K562 (cell line): ENCODE data around the gene RBFOX2. TPM values are rescaled to one million over a fixed set of nuclear protein-coding genes. Genes with fewer than 3 reads are reported as not detected.

Experiments used
- ATAC-seq: fragments of 200-7000 bp; cut with Tn5 transposase; 3 replicates; pipeline ENCODE4 v1.9.1; 2020; ENCODE audit warnings: moderate library complexity
- BruUV-seq: library from RNA; stranded (reverse); fragments of 400-500 nt; replicated peaks from 2 replicates; lab custom pipeline; 2021; lab: Mats Ljungman, UMichigan
- CTCF ChIA-PET: fragments of 300-600 bp; formaldehyde crosslinking; extraction: SDS; loops from one replicate; lab custom pipeline; 2021; ENCODE audit warnings: low intra/inter-chr PET ratio; lab: Yijun Ruan, JAX
- POLR2A ChIA-PET: fragments of 300-600, 350-650 bp; sonication (Branson Sonifier 250); formaldehyde crosslinking; extraction: SDS; loops from one replicate; lab custom pipeline; 2021; ENCODE audit warnings: antibody characterized with exemption, inconsistent platforms; lab: Yijun Ruan, JAX
- DNase-seq, 4 experiments: peaks; one replicate each; pipeline versions ENCODE4 v3.0.0 to v3.0.0-alpha.2; 2011 to 2018; ENCODE audit warnings: low spot score in 3 of 4, mixed read lengths in 3 of 4; ENCODE audit errors: extremely low read depth in 1 of 4
- FAIRE-seq: peaks from 2 replicates; lab custom pipeline; 2011; peaks lifted over from hg19 to GRCh38; lab: Jason Lieb, UNC
- H2AFZ ChIP-seq: 2 replicates; pipeline ENCODE4 v1.6.0; 2011; ENCODE audit warnings: low read depth, low read length, control low read depth, inconsistent platforms
- H3K27ac ChIP-seq: fragments of 200-600 bp; 3 replicates; pipeline ENCODE4 v1.8.0; 2011; ENCODE audit warnings: low read depth, mild to moderate bottlenecking, control low read depth, inconsistent platforms, low read length, moderate library complexity, mixed read lengths; ENCODE audit errors: extremely low read depth
- H3K27me3 ChIP-seq, 2 experiments: fragments of 300-600 bp in 1 of 2; 2 replicates in 1 of 2; 3 replicates in 1 of 2; pipeline versions ENCODE4 v1.6.0 to v1.8.0; 2011; ENCODE audit warnings: inconsistent platforms in 2 of 2, low read length in 2 of 2, mild to moderate bottlenecking in 1 of 2, mixed read lengths in 1 of 2, moderate library complexity in 1 of 2; ENCODE audit not compliant: control insufficient read depth in 2 of 2, insufficient read depth in 2 of 2
- H3K36me3 ChIP-seq: fragments of 300-600 bp; 3 replicates; pipeline ENCODE4 v1.8.0; 2011; ENCODE audit warnings: mild to moderate bottlenecking, low read length, inconsistent platforms; ENCODE audit not compliant: control insufficient read depth, insufficient read depth
- H3K4me1 ChIP-seq, 2 experiments: fragments of 200-600 bp in 1 of 2; replicated peaks in 1 of 2; 2 replicates in 1 of 2; 3 replicates in 1 of 2; pipeline versions ENCODE4 v1.5.1 to v1.8.0; 2011; ENCODE audit warnings: inconsistent platforms in 2 of 2, low read length in 2 of 2, mild to moderate bottlenecking in 1 of 2, mixed read lengths in 1 of 2, moderate library complexity in 1 of 2; ENCODE audit not compliant: control insufficient read depth in 2 of 2, insufficient read depth in 2 of 2
- H3K4me2 ChIP-seq: 2 replicates; pipeline ENCODE4 v1.6.1; 2011; ENCODE audit warnings: low read length, control low read depth, inconsistent platforms, mixed read lengths; ENCODE audit not compliant: insufficient read depth
- H3K4me3 ChIP-seq: fragments of 200-600 bp; sonication (generic), shearing (Covaris generic); 2 replicates; pipeline ENCODE4 v1.5.1; 2016; ENCODE audit warnings: control low read depth, inconsistent platforms
- H3K79me2 ChIP-seq: fragments of 200-600 bp; 3 replicates; pipeline ENCODE4 v1.8.0; 2011; ENCODE audit warnings: low read length, inconsistent platforms; ENCODE audit not compliant: control insufficient read depth, insufficient read depth
- H3K9ac ChIP-seq, 2 experiments: 2 replicates each; pipeline versions ENCODE4 v1.6.0 to v1.6.1; 2011; ENCODE audit warnings: low read depth in 2 of 2, low read length in 2 of 2, control low read depth in 1 of 2, inconsistent platforms in 1 of 2, mild to moderate bottlenecking in 1 of 2, mixed read lengths in 1 of 2; ENCODE audit not compliant: insufficient read depth in 1 of 2
- H3K9me1 ChIP-seq: one replicate; pipeline ENCODE4 v1.6.0; 2011; ENCODE audit warnings: inconsistent platforms, mild to moderate bottlenecking, low read length, moderate library complexity; ENCODE audit not compliant: control insufficient read depth, insufficient read depth
- H3K9me3 ChIP-seq: replicated peaks from 2 replicates; pipeline ENCODE4 v1.5.1; 2011; ENCODE audit warnings: low read depth, low read length, inconsistent platforms; ENCODE audit not compliant: control insufficient read depth, insufficient read depth
- H4K20me1 ChIP-seq: replicated peaks from 2 replicates; pipeline ENCODE4 v1.6.1; 2011; ENCODE audit warnings: low read length, inconsistent platforms, mixed read lengths; ENCODE audit not compliant: control insufficient read depth, insufficient read depth
- ATF2 ChIP-seq: sonication (generic); formaldehyde crosslinking; IDR thresholded peaks from 2 replicates; pipeline ENCODE4 v1.8.1; 2022; ENCODE audit warnings: missing genetic modification reagents
- CGGBP1 ChIP-seq: fragments of 250-450 bp; sonication (Bioruptor Pico); IDR thresholded peaks from 2 replicates; pipeline ENCODE4 v1.9.0; 2021; ENCODE audit warnings: mild to moderate bottlenecking
- DACH1 ChIP-seq: fragments of 450-650 bp; IDR thresholded peaks from 2 replicates; pipeline ENCODE4 v1.6.1; 2018; ENCODE audit not compliant: partially characterized antibody
- FOSL1 ChIP-seq: fragments of 200-800 bp; sonication (Bioruptor generic); conservative IDR thresholded peaks from 2 replicates; pipeline ENCODE4 v1.6.1; 2016; ENCODE audit warnings: missing genetic modification characterization, missing compliant biosample characterization
- FOXA1 ChIP-seq: fragments of 450-650 bp; IDR thresholded peaks from 2 replicates; pipeline ENCODE4 v1.6.1; 2016; ENCODE audit warnings: mild to moderate bottlenecking, borderline replicate concordance
- GATAD2A ChIP-seq: fragments of 450-650 bp; IDR thresholded peaks from 2 replicates; pipeline ENCODE4 v1.6.1; 2017
- HOXB6 ChIP-seq: fragments of 250-450 bp; sonication (Bioruptor Pico); IDR thresholded peaks from 2 replicates; pipeline ENCODE4 v1.5.1; 2022; ENCODE audit warnings: mild to moderate bottlenecking, borderline replicate concordance
- JUND ChIP-seq, 2 experiments: IDR thresholded peaks; 2 replicates in 1 of 2; 3 replicates in 1 of 2; pipeline ENCODE4 v1.6.1; 2011; ENCODE audit warnings: borderline replicate concordance in 2 of 2, low read depth in 2 of 2, low read length in 2 of 2, improper control_type of control experiment in 1 of 2, missing biosample characterization in 1 of 2, missing genetic modification characterization in 1 of 2, missing genetic modification reagents in 1 of 2
- MTA3 ChIP-seq: fragments of 450-650 bp; formaldehyde crosslinking; IDR thresholded peaks from 2 replicates; pipeline ENCODE4 v1.6.1; 2017; ENCODE audit warnings: mild to moderate bottlenecking, borderline replicate concordance
- PKNOX1 ChIP-seq: fragments of 450-650 bp; IDR thresholded peaks from 2 replicates; pipeline ENCODE4 v1.6.1; 2016
- VEZF1 ChIP-seq: fragments of 200-800 bp; sonication (Bioruptor generic); IDR thresholded peaks from 2 replicates; pipeline ENCODE4 v1.6.1; 2017; ENCODE audit warnings: missing genetic modification characterization, missing compliant biosample characterization
- ZBTB49 ChIP-seq: sonication (generic); formaldehyde crosslinking; IDR thresholded peaks from 2 replicates; pipeline ENCODE4 v1.8.0; 2022; ENCODE audit warnings: missing genetic modification reagents, mild to moderate bottlenecking, borderline replicate concordance
- WGBS: fragments of 100-300 bp; shearing (Covaris generic); methylation state at CpG from one replicate; pipeline ENCODE4 v1.1.6; 2016; ENCODE audit warnings: low coverage, mixed read lengths; ENCODE audit not compliant: insufficient coverage; ENCODE audit errors: missing lambda C conversion rate; 5-methylcytosine and 5-hydroxymethylcytosine counted together
- in situ Hi-C: fragments of 300-500 bp; cut with MboI; formaldehyde crosslinking; loops from 4 replicates; pipeline ENCODE4 v1.15.0; 2018; ENCODE audit warnings: inconsistent platforms, mixed read lengths
- intact Hi-C: fragments of 100-400 bp; cut with micrococcal nuclease; formaldehyde crosslinking; loops from 2 replicates; pipeline ENCODE4 v1.14.2; 2022
- polyA plus RNA-seq, 8 experiments: library from polyadenylated mRNA; depleted of rRNA in 4 of 8; stranded (reverse) in 5 of 8; unstranded in 3 of 8; fragments of >200 nt; fragmentation: Nextera tagmentation in 2 of 8; fragmentation: Illumina TruSeq in 1 of 8; extraction: Ambion mirVana in 2 of 8; extraction: Trizol in 1 of 8; gene quantifications; 2 replicates each; pipeline versions ENCODE4 v1.2.1 to v1.2.3, GENCODE V29; 2011 to 2014; ENCODE audit warnings: inconsistent platforms in 1 of 8, missing spikeins in 1 of 8
- total RNA-seq, 7 experiments: library from RNA; depleted of rRNA in 6 of 7; stranded (reverse); fragments of >200 nt in 6 of 7; fragmentation: Illumina TruSeq in 2 of 7; extraction: Trizol in 2 of 7; gene quantifications; 2 replicates each; pipeline versions ENCODE4 v1.2.1 to v1.2.3, GENCODE V29; 2011 to 2021; ENCODE audit warnings: low replicate concordance in 1 of 7

RBFOX2 gene
- total and polyA plus RNA-seq, 9 of the 15 experiments (the other 6 are each of a cell fraction or from before 2014, with no cell fraction given), result 5.8 to 24.8 (median 14.2) TPM

- Histone ChIP-seq H3K9me1 (no peaks in the 10 kb centered on the region), H3K4me2 (peak overlapping the region; percentile 29; the same call in 1 of the 2 replicates), H3K27me3 (no peaks in the 10 kb centered on the region), H4K20me1 (no peaks in the 10 kb centered on the region), H3K4me3 (no peak overlapping the region), H3K9me3 (no peaks in the 10 kb centered on the region), H3K79me2 (peaks cover 19% of the 10 kb centered on the region; the same call in 2 of the 3 replicates), H3K27ac (no peak overlapping the region; the same call in 2 of the 3 replicates), H3K9ac (no peak overlapping the region), H3K36me3 (no peaks in the 10 kb centered on the region), H2AFZ (no peak overlapping the region), H3K4me1 (peaks cover 0 to 21% of the 10 kb centered on the region in 2 experiments; a peak in 3 of 5 replicates)
- CTCF ChIA-PET, result no interaction called here
- POLR2A ChIA-PET, result interaction anchor here (1.1 to 1.6 kb wide), 2 partner anchors 9 to 19 kb away, joined by 3 read pairs; no protein-coding TSS in a partner anchor
- 31% methylated on average over 2 of the region's 2 CpGs for WGBS
- DNase-seq (peak in 2 of 4 experiments; percentile 11 to 18), FAIRE-seq (no peak), ATAC-seq (no peak)
- no TSS peak for BruUV-seq
- in situ Hi-C loops, result no loop called here
- TF ChIP-seq CGGBP1 (no peak), JUND (IDR thresholded peaks at IDR 0.05; ENCODE audit: borderline replicate concordance, low read depth, low read length) (peak; percentile 32; the same call in 1 of the 2 replicates), JUND (tag; IDR thresholded peaks at IDR 0.05; ENCODE audit: borderline replicate concordance, low read depth, low read length) (no peak), ATF2 (CRISPR knock-in tag) (no peak), HOXB6 (CRISPR knock-in tag) (no peak), DACH1 (peak; percentile 44), VEZF1 (CRISPR knock-in tag) (0 out of 2 replicates have a peak, but pooled peaks have one; percentile 7), MTA3 (no peak), FOSL1 (tag) (peak; percentile 49; the same call in 1 of the 2 replicates), PKNOX1 (no peak), ZBTB49 (no peak), GATAD2A (no peak), FOXA1 (no peak)
- intact Hi-C loops, result no loop called here
Observed at GRCh38 chr22:35995772-35996171, 32.9 kb downstream of the RBFOX2 start.
